ENCODE data around the gene RCOR2. TPM values are rescaled to one million over a fixed set of nuclear protein-coding genes. Genes with fewer than 3 reads are reported as not detected.

Gene RCOR2
- total RNA-seq, 1 experiment from 2014 or later, result 0.14 TPM

GRCh38 chr11:63923319-63923718 lies 6.4 kb upstream of the RCOR2 start:
- no peak for DNase-seq (ENCODE audit: low spot score)

DNA sequence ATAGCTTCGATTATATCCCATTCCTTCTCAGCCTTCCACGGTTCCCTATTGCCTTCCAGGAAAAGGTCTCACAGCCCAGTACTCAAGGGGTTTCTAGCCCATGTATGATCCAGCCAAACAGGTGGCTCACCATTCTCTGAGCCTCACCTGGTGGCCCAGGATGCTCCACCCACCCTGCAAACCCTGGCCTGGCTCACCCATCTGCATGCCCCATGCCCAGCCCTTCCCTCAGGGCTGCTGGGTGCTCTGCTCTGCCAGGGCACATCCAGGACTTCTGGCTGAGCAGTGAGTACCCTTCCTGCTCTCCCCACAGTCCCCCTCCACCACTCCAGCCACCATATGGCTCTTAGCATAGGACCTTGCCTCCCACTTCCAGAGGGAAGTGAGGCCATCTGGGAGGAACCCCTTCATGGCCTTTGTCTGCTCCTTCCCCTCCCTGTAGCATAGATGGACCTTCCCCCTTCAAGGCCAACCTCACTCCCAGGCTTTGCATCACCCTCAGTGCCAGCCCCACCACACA lies 5.8 kb upstream of the RCOR2 start:
- DNase-seq (ENCODE audit: low spot score), result no peak

DNA sequence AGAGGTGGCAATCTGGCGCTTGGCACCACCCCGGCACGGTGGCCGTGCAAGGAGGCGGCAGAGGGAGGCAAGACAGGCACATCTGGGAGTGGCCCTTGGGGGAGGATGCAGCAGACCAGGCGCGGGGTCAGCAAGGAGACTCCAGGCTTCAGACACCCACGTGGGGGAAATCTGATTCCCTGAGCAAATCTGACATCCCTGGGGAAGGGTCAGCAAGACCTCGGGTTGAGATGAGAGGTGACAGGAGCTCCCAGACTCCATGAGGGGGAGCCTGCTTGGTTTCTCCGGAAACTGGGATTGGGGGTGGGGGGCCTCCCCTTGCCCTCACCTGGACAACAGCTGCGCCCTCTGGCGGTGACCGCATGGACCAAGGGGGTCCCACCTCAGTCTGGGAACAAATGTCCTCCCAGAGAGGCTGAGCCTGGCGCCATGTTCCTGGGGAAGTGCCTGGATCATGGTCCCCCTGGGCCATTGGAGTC lies 4.0 kb upstream of the RCOR2 start:
- DNase-seq (ENCODE audit: low spot score), result no peak

- DNase-seq (ENCODE audit: low spot score), result no peak
Observed at GRCh38 chr11:63920126-63920938, 3.4 kb upstream of the RCOR2 start.

- no peak for DNase-seq (ENCODE audit: low spot score)
Observed at GRCh38 chr11:63919267-63920125, 2.5 kb upstream of the RCOR2 start.

GRCh38 chr11:63918507-63919191 lies 1.7 kb upstream of the RCOR2 start:
- DNase-seq (ENCODE audit: low spot score), result no peak

GRCh38 chr11:63917692-63918506 lies 935 bp upstream of the RCOR2 start:
- DNase-seq (ENCODE audit: low spot score), result no peak

DNA sequence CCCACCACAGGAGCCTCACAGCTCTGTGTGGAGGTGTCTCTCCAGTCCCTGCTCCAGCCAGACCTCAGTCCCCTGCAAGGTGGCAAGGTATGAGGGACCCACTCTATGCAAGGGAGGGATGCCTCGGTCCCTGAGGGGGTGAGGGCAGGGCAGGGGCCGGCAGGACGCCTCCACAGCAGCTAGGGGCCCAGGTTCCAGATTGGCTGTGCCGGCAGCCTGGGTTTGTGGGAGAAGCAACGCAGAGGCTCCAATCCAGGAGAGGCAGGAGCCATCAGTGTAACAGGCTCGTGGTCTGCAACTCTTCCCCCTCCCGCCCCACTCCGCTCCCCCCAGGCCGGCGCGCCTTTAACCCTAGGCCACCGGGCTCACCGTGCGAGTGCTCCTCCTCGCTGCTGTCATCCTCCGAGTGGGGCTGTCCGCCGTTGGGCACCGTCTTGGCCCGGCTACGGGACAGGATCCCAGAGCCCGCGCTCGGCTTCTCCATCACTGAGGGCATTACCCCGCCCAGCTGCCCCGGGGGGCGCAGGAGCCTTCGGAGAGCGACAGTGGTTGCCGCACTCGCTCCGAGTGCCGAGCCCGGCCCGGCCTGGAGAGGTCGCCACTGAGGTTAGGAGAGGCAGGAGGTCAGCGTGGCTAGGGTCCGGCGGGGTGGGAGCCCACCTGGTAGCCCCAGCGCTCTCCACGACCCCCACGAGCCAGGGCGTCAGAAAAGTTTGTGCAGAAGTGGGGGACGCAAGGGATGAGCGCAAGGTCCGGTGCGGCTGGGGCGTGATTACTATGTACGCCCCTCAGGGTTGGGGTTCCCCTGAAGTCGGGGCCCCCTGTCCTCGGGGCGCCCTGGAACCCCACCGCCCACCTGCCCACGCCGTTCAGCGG lies 765 bp downstream of the RCOR2 start:
- DNase-seq (ENCODE audit: low spot score), result no peak

GRCh38 chr11:63914896-63915691 lies 1.9 kb downstream of the RCOR2 start:
- DNase-seq (ENCODE audit: low spot score), result no peak

DNA sequence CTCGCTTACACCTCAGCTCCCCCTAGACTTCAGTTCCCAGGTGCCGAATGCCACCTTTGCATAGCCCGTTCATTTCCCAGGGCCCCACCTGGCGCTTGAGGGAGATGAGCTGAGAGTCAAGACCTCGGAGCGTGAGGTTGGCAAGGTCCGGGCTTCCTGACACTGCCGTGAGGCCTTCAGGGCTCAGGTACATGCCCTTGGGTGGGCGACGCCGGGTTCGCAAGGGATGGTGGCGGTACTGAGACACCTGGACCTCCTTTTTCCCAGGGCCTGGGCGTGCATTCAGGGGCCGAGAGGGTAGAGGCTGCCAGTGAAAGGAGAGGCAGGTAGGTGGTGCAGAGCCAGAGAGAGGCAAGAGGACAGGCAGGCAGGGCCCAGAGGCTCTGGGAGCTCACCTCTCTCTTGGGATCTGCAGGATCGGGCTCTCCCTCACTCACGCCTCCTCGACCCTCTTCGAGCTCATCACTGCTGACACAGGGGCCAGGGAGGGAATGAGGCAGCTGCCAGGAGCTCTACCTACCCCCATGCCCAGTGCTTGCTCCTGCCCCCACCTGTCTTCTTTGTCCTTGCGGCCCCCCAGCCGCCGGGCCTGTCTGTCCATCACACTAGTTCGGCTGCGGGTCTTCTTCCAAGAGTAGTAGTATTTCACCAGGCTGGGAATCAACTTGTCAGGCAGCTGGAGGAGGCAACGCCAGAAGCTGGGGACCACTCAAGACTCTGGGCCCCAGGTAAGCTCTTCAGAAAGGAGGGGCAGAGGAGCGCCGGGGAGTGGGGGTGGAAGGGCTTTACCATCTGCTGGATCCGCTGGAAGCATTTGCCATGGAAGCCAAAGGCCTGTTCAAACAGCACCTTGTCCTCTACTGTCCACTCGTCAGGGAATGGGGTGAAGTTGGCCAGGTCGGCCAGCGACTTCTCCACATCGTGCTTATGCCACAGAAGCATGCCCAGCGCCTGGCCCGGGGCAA lies 2.8 kb downstream of the RCOR2 start:
- no peak for DNase-seq (ENCODE audit: low spot score)

- no peak for DNase-seq (ENCODE audit: low spot score)
Observed at GRCh38 chr11:63912678-63913077, 4.3 kb downstream of the RCOR2 start.

DNA sequence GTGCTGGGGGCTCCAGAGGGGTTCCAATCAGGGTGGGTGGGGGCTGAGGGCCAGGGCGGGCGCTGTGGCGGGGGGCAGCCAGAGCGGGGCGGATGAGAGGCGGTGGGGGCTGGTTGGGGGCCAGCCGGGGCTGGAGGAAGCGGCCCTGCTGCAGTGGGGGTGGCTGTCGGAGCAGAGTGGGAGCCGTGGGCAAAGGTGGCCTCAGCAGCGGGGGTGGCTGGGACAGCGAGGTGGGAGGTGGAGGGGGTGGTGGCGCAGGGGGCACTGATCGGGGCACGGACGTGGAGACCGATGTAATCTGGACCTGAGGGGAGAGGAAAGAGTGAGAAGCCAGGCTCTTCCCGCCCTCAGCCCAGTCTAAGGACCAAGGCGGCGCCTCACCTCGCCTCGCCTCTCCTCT lies 5.1 kb downstream of the RCOR2 start:
- no peak for DNase-seq (ENCODE audit: low spot score)

DNA sequence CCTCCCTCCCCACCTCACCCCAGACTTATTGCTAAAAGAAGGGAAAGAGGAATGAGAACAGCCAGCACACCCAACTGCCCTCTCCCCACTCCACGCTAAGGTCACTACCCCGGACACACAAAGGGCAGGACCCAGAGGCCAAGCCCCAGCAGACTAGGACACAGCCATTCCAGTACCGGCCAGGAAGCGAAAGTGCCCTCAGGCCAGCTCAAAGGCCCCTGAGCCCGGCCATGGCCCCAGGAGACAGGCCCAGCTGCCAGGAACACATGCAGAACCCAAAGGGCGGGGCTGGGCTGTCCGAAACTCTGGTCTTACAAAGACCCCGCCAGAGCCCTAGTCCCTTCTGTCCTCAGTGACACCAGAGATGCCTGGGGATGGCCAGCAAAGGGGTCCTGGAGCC lies 5.5 kb downstream of the RCOR2 start:
- no peak for DNase-seq (ENCODE audit: low spot score)

DNA sequence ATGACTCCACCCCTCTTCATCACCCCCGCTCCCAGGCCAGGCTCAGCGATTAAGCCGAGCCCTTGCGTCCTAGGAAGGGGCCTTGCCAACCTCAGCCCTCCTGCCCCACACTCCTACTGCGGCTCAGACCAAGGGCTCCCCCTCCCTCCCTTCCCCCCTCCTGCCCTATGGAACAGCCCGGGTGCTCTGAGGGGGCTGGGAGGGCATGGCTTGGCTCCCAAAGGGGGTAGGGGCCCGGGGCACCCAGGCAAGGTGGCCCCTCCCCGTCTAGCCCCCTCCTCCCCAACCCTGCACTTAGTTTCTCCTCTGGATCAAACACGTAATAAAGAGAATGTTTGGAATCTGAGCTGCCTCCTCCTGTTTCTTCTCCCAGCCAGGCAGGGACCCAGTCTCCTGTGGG lies 6.3 kb downstream of the RCOR2 start:
- DNase-seq (ENCODE audit: low spot score), result no peak

DNA sequence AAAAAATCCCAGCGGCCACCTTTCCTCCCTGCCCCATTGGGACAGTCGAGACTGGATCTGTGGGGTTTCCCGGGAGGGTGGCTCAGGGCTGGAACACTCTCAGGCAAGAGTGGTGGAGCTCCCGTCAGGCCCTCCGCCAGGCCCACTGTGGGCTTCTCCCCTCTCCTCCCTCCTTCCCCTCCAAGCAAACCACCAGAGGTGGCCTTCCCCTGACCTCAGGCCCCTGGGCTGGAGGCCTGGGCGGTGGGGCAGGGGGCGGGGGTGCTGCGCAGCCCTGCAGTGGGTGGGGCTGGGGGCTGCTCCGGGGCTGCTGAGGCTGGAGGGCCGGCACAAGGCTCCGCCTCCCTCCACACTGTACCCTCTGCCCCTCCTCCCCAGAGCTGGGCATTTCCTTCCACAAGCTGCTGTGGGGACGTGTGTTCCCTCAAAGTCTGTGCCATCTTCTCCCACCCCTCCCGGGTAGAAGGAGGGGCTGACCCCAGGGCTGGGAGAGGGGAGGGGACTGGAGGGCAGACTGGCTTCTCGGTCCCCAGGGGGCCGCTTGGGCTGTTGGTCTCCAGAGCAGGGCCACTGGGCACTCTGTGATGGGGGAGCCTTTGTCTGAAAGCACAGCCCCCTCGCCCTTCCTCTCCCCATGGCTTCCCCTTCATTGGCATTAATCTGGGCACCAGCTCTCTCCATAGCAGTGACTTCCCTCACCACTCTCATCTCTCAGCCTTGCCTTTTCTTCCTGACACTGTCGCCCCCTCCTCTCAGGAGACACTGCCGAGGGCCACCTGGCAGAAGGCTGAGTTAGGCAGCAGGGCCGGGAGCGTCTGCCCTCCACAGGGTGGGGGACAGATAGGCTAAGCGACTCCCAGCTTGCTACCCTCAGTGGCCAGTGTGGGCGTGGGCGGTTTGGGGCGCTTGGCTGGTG lies 7.1 kb downstream of the RCOR2 start:
- DNase-seq (ENCODE audit: low spot score), result no peak

GRCh38 chr11:63908631-63909401 lies 8.1 kb downstream of the RCOR2 start:
- DNase-seq (ENCODE audit: low spot score), result no peak

Measured in A172 (cell line).